ES-I3 (cell line): ENCODE measurements around the gene ANP32A.

Experiments used
- H3K36me3 ChIP-seq: 2 replicates; pipeline ENCODE4 v1.6.1; 2013; ENCODE audit warnings: mild to moderate bottlenecking, low read length, control low read depth, moderate library complexity; ENCODE audit not compliant: insufficient read depth
- H3K4me1 ChIP-seq: 2 replicates; pipeline ENCODE4 v1.6.1; 2013; ENCODE audit warnings: mild to moderate bottlenecking, control low read depth, low read length; ENCODE audit not compliant: insufficient read depth
- H3K9ac ChIP-seq: 2 replicates; pipeline ENCODE4 v1.6.1; 2013; ENCODE audit warnings: low read depth, mild to moderate bottlenecking, low read length, moderate library complexity
- H3K9me3 ChIP-seq: 2 replicates; pipeline ENCODE4 v1.6.1; 2013; ENCODE audit warnings: mild to moderate bottlenecking, low read length, moderate library complexity; ENCODE audit not compliant: control insufficient read depth, insufficient read depth

Gene ANP32A

GRCh38 chr15:68797599-68798345 lies 22.9 kb downstream of the ANP32A start:
- no peak overlapping the region for H3K9ac ChIP-seq
- no peaks in the 10 kb centered on the region for H3K9me3 ChIP-seq
- H3K4me1 ChIP-seq: peaks cover 42% of the 10 kb centered on the region
- no peaks in the 10 kb centered on the region; the same call in none of the 2 replicates for H3K36me3 ChIP-seq

- peaks cover 48% of the 10 kb centered on the region for H3K4me1 ChIP-seq
- no peak overlapping the region for H3K9ac ChIP-seq
Observed at GRCh38 chr15:68797191-68797590, 23.5 kb downstream of the ANP32A start.

DNA sequence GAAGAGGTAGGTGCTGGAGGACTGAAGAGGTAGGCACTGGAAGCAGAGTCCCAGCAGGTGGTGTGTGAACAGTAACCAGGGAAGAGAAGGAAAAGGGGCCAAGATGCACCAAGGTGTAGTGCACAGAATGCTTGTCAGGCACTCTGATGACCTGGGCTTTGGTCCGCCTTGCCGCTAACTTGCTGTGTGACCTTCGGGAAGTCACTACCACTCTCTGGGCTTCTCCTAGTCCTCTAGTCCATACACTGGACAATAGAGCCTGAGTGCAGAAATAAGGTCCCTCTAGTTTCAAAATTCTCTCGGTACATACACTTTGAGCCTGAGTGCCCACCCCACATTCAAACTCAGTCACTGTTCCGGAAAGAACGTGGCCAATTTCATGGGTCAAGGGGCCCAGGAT lies 24.1 kb downstream of the ANP32A start:
- Histone ChIP-seq H3K36me3 (no peaks in the 10 kb centered on the region; the same call in none of the 2 replicates), H3K9ac (no peak overlapping the region), H3K4me1 (peaks cover 52% of the 10 kb centered on the region)

More at GRCh38 chr15:68797191-68797590, 23.5 kb downstream of the ANP32A start:
- Histone ChIP-seq H3K36me3 (no peaks in the 10 kb centered on the region; the same call in none of the 2 replicates), H3K9me3 (no peaks in the 10 kb centered on the region)

GRCh38 chr15:68795298-68795848 lies 25.3 kb downstream of the ANP32A start:
- Histone ChIP-seq H3K36me3 (no peaks in the 10 kb centered on the region; the same call in 1 of the 2 replicates), H3K4me1 (peaks cover 64% of the 10 kb centered on the region), H3K9ac (peak overlapping the region; percentile 31), H3K9me3 (no peaks in the 10 kb centered on the region)

More for the DNA sequence above, 24.1 kb downstream of the ANP32A start:
- no peaks in the 10 kb centered on the region for H3K9me3 ChIP-seq

DNA sequence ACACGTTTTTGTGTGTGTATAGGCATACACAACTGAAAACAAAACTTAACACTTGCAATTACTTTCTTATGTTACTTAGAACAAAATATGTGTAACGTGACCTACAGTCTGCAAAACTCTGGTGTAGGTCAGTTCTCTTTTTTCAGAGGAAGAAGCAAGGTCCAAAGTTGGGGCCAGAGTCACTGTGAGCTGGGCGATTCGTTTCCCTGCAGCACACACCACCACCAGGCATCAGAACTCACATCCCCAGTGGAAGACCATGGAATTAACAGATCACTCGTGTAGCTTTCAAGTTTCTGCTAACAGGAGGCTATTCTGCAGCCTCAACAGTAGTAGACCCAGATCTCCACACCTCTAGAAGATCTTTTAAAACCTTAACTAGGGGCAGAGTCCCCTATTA lies 25.8 kb downstream of the ANP32A start:
- Histone ChIP-seq H3K36me3 (no peaks in the 10 kb centered on the region; the same call in 1 of the 2 replicates), H3K9me3 (no peaks in the 10 kb centered on the region), H3K4me1 (peaks cover 69% of the 10 kb centered on the region), H3K9ac (no peak overlapping the region)

- peaks cover 75% of the 10 kb centered on the region for H3K4me1 ChIP-seq
- no peaks in the 10 kb centered on the region for H3K9me3 ChIP-seq
- H3K36me3 ChIP-seq: no peaks in the 10 kb centered on the region; the same call in 1 of the 2 replicates
- no peak overlapping the region for H3K9ac ChIP-seq
Observed at GRCh38 chr15:68794307-68794706, 26.4 kb downstream of the ANP32A start.

DNA sequence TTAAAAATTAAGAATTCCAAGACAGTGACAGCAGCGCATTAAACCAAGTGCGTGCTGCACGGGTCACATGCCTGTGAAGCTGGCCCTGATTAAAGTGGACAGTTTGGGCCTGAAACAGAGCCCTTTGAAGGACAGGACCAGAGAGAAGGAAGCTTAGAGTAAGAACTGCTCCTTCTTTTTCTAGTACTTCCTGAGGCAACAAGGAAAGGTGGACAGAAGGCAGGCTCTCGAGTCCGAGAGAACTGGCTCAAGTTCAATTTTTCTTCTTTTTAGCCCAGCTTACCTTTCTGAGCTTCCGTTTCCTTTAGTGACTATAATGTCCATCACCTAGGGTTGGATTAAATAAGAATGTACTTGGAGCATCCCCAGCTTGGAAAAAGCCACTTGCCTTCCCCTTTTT lies 26.9 kb downstream of the ANP32A start:
- H3K36me3 ChIP-seq: no peaks in the 10 kb centered on the region
- no peaks in the 10 kb centered on the region for H3K9me3 ChIP-seq
- H3K4me1 ChIP-seq: peaks cover 78% of the 10 kb centered on the region
- no peak overlapping the region for H3K9ac ChIP-seq

- Histone ChIP-seq H3K36me3 (no peaks in the 10 kb centered on the region), H3K9ac (no peak overlapping the region), H3K9me3 (no peaks in the 10 kb centered on the region), H3K4me1 (peaks cover 77% of the 10 kb centered on the region)
Observed at GRCh38 chr15:68792901-68793766, 27.6 kb downstream of the ANP32A start.

- Histone ChIP-seq H3K9ac (no peak overlapping the region), H3K4me1 (peaks cover 70% of the 10 kb centered on the region), H3K36me3 (no peaks in the 10 kb centered on the region; the same call in 1 of the 2 replicates), H3K9me3 (no peaks in the 10 kb centered on the region)
Observed at GRCh38 chr15:68791431-68792283, 29.0 kb downstream of the ANP32A start.

DNA sequence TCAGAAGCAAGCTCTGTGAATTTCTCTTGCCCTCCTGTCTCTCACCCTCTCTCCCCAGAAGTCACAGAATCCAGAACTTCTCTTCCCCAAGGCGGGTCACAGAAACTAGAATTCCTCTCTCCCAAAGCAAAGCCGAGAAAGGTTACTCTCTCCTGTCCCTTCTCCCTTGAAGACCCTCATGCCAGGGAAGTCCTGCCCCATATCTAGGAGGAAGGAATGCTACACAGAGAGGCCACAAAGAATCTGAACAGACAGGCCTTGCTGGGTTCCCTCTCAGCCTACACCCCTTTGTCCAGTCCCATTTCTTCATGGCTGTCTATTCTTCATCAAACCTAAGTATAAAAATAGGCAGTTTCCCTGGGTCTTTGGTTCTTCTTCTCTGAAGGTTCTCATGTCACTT lies 29.8 kb downstream of the ANP32A start:
- Histone ChIP-seq H3K36me3 (no peaks in the 10 kb centered on the region; the same call in 1 of the 2 replicates), H3K9ac (no peak overlapping the region), H3K9me3 (no peaks in the 10 kb centered on the region), H3K4me1 (peaks cover 64% of the 10 kb centered on the region)

- no peak overlapping the region for H3K9ac ChIP-seq
Observed at GRCh38 chr15:68790242-68790575, 30.5 kb downstream of the ANP32A start.

GRCh38 chr15:68789534-68790241 lies 31.0 kb downstream of the ANP32A start:
- Histone ChIP-seq H3K9ac (no peak overlapping the region), H3K36me3 (no peaks in the 10 kb centered on the region; the same call in 1 of the 2 replicates), H3K9me3 (no peaks in the 10 kb centered on the region), H3K4me1 (peaks cover 55% of the 10 kb centered on the region)

More at GRCh38 chr15:68790242-68790575, 30.5 kb downstream of the ANP32A start:
- H3K36me3 ChIP-seq: no peaks in the 10 kb centered on the region; the same call in 1 of the 2 replicates
- peaks cover 59% of the 10 kb centered on the region for H3K4me1 ChIP-seq
- H3K9me3 ChIP-seq: no peaks in the 10 kb centered on the region

- Histone ChIP-seq H3K9ac (no peak overlapping the region), H3K9me3 (no peaks in the 10 kb centered on the region), H3K4me1 (peaks cover 49% of the 10 kb centered on the region), H3K36me3 (no peaks in the 10 kb centered on the region; the same call in 1 of the 2 replicates)
Observed at GRCh38 chr15:68789091-68789490, 31.6 kb downstream of the ANP32A start.
